CD4-positive, alpha-beta T cell treated with Interleukin-17A for 1 hour (primary cell): ENCODE measurements around the gene CCM2.
"Not testable (repeated sequence)": the region's sequence is repeated elsewhere in the genome, so short reads cannot be mapped to it uniquely, and the experiment has no call there.

Source experiments
- DNase-seq: peaks from one replicate; pipeline ENCODE4 v3.0.0-alpha.2; 2020

CCM2 gene

DNA sequence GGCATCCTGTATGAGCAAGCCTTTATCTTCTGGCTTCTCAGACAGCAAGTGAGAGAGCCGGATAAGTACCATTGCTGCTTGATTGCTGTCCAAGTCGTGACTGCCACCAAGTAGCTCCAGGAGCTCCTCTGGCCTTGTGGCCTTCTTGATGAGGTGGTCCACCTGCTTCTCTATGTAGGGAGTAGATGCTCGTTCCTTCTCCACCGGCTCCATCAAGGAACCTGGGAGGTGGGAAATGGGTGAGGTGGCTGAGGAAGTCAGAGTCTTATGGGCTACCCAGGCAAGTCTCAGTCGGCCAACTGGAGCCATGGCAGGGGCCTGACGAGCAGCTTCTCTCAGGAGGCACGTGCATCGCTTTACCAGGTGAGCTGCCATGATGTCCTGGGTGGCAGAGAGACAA lies 108.9 kb downstream of the CCM2 start:
- no peak for DNase-seq

- DNase-seq: peak; percentile 94
Observed at GRCh38 chr7:45111298-45112223, 111.6 kb downstream of the CCM2 start, which contains the start of gene TBRG4. TSS of gene TBRG4 (minus strand) at chr7:45111697. CDS start at chr7:45109237, 2,460 bp downstream.

DNA sequence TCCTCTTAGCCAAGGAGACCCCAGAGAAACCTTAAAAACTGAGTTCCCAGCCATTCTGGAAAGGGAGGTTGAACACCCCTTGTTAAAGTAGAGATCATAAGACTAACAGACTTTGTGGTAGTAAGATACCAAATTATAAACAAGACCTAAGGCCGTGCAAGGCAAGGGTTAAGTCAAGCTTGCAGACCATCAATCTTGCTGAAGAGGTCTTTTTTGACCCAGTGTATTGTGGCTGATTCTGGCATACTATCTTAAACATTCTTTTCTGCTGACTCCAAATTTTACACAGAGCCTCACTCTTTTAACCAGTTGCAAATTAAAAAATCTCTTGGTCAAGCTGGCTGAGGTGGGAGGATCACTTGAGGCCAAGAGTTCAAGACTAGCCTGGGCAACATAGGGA lies 112.6 kb downstream of the CCM2 start:
- DNase-seq: no peak

- DNase-seq: not testable (repeated sequence)
Observed at GRCh38 chr7:45114257-45114656, 114.3 kb downstream of the CCM2 start.

- no peak for DNase-seq
Observed at GRCh38 chr7:45114926-45115325, 114.9 kb downstream of the CCM2 start.

DNA sequence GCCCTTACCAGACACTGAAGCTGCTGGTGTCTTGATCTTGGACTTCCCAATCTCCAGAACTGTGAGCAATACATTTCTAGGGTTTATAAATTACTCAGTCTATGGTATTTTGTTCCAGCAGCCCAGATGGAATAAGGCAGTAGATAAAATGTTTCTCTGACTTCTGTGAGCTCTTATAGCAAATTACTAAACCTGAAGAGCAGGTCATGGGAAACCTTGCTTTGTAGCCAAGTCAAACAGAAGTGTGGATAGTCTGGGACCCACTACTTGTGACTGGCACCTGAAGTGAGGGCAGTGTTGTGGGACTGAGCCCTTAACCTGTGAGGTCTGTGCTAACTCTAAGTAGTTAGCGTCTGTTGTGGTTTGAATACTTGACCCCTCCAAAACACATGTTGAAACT lies 116.0 kb downstream of the CCM2 start:
- no peak for DNase-seq

DNA sequence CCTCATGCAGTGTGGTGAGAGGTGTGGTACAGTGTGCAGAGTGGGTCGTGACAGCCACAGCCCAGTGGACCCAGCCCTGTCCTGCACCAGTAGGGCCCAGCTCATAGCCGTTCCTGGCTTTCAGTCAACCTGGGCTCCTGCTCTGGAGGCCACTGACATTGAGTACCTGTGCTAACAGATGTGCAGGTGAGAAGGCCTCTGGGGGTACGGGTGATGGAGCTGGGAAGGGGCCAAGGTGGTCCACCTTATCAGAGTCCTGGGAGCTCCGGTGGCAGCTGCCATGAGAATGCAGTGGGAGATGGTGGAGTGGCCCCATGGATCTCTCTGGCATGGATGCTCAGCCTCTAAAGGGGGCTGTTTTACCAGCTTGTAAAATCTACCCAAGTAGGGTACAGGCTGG lies 117.6 kb downstream of the CCM2 start:
- DNase-seq: no peak

GRCh38 chr7:45118292-45118691 lies 118.3 kb downstream of the CCM2 start:
- no peak for DNase-seq

DNA sequence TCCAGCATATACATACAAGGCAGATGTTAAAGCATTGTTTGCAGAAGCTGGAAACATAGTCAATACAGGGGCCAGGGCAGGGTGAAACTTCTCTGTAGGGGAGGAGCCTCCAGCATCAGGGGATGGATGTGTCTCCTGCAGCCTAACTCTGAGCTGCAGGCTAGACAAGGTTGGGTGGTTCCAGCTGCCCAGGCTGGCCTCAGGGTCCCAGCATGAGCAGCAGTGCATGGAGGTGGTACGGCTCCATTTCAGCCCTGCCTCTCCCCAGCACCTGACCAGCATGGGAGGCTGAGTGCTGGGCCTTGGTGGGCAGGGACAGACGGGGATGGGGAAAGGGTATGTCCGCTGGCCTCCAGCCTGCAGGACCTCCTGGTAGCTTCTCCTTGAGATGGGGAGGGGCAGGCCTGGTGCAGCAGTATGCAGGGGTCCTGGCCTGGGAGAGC lies 118.9 kb downstream of the CCM2 start:
- no peak for DNase-seq

DNA sequence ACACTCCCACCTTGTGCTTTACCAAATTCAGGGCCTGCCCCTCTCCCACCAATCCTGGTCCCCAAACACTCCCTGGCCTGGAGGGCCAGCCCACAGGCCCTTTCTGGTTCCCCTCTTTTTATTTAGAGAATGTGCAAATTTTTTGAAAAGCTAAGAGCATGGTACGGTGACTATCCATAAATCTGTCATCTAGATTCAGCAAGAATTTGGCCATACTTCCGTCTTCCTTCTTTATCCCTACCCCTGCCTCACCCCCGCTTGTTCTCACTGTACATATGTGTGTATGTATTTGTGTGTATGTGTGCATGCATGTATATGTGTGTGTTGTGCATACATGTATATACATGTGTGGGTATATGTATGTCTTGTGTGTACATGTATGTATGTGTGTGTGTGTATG lies 119.5 kb downstream of the CCM2 start:
- DNase-seq: no peak

DNA sequence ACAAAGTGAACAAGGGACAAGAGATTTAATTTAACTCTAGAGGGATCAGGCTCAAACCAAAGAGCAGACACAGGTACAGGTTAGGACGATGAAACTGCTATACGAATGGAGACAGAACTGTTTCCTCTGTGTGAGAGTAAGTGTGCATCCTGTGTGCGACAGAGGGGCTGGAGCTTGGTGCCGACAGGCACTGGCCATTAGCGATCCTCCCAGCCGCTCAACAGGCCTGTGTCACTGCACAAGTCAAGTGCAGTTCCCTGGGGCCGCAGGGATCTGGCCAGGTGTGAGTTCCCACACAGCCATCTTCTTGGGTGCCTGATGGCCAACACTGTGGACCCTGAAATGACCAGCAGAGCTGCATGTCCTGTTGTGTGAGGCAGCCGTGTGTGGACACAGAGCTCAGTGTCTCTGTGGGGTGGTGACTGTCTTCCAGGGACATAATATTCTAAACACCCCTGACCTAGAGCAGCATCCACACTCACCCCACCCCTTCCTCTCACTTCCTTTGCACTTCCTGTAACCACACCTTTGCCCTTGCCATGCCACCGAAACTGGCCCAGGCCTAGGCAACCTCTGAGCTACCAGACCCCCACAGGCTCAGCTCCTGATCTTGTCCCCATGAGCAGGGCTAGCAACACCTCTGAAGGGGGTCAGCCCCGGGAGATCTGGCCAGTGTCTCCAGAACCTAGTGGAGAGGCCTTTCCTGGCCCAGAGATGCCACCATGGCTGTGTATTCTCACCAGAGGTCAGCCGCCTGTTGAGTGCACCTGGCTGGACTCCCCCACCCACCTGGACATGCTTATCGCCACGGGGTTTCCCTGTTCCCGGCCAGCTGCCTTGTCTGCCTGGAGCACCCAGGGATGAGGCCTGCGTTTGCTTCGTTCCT lies 123.2 kb downstream of the CCM2 start:
- DNase-seq: peak; percentile 37

GRCh38 chr7:45123913-45124710 lies 124.1 kb downstream of the CCM2 start:
- DNase-seq: no peak

GRCh38 chr7:45125193-45125904 lies 125.3 kb downstream of the CCM2 start:
- DNase-seq: no peak
